ENCODE results near the gene CADPS.

- no peak for TF ChIP-seq NFIC (IDR thresholded peaks at IDR 0.05)
- no peak for TF ChIP-seq CTCF (IDR thresholded peaks at IDR 0.05 in 2 of 3, conservative IDR thresholded peaks at IDR 0.05 in 1 of 3; ENCODE audit: insufficient read depth in 2 of 3, low read depth in 1 of 3, low read length in 3 of 3)
- no peak for TF ChIP-seq ATF4 (CRISPR knock-in tag; IDR thresholded peaks at IDR 0.05)
- no peak for TF ChIP-seq SMARCA4 (IDR thresholded peaks at IDR 0.05)
- TF ChIP-seq HBP1 (CRISPR knock-in tag; IDR thresholded peaks at IDR 0.05): no peak
- TF ChIP-seq ELK1 (CRISPR knock-in tag; IDR thresholded peaks at IDR 0.05): no peak
- no peak for TF ChIP-seq BCL6 (CRISPR knock-in tag; IDR thresholded peaks at IDR 0.05)
Observed at GRCh38 chr3:62845996-62846395, 29.2 kb downstream of the CADPS start.

Data from K562 (cell line).